Measurements from ENCODE around the gene SLC25A41. TPM values are rescaled to one million over a fixed set of nuclear protein-coding genes. Genes with fewer than 3 reads are reported as not detected.

SLC25A41 gene
- total RNA-seq, 1 donor, result not detected

DNA sequence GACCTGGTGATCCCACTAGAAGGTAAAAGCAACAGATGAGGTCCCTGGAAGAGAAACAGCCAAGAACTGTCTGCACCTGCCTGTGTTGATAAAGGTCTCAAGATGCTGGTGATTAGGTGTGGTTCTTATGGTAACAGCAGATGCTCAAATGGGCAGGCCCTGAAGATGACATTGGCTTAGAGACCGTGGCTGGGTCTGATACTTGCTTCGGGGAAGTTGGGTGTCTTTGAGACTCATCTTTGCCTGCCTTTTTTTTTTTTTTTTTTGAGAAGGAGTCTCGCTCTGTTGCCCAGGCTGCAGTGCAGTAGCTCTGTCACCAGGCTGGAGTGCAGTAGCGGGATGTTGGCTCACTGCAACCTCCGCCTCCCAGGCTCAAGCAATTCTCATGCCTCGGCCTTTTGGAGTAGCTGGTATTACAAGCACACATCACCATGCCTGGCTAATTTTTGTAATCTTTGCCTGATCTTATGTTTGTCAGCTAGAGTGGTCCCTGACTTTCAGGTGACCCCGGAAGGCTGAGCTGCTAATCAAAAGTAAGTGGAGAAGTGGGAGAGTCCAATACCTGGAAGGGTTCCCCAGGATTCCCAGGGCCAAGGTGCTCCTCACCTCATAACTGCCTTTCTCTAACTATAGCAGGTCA is 18.1 kb upstream of the SLC25A41 start:
- no peaks in the 10 kb centered on the region for H4K20me1 ChIP-seq (ENCODE audit: insufficient read depth, low read length)
- H3K9me3 ChIP-seq (ENCODE audit: low read depth, low read length), result peaks cover 2% of the 10 kb centered on the region
- H3K79me2 ChIP-seq (ENCODE audit: insufficient read depth, low read length), result no peaks in the 10 kb centered on the region
- no peaks in the 10 kb centered on the region for H3K4me1 ChIP-seq (ENCODE audit: insufficient read depth, low read length)
- peak; percentile 46 for DNase-seq (ENCODE audit: insufficient read length, low spot score, missing footprints)
- H3K4me2 ChIP-seq (ENCODE audit: insufficient read depth, low read length), result no peak overlapping the region
- peaks cover 2% of the 10 kb centered on the region for H3K36me3 ChIP-seq (ENCODE audit: insufficient read depth, low read length)
- H3K27me3 ChIP-seq (ENCODE audit: insufficient read depth, low read length), result no peaks in the 10 kb centered on the region
- TF ChIP-seq, protein P1, sequence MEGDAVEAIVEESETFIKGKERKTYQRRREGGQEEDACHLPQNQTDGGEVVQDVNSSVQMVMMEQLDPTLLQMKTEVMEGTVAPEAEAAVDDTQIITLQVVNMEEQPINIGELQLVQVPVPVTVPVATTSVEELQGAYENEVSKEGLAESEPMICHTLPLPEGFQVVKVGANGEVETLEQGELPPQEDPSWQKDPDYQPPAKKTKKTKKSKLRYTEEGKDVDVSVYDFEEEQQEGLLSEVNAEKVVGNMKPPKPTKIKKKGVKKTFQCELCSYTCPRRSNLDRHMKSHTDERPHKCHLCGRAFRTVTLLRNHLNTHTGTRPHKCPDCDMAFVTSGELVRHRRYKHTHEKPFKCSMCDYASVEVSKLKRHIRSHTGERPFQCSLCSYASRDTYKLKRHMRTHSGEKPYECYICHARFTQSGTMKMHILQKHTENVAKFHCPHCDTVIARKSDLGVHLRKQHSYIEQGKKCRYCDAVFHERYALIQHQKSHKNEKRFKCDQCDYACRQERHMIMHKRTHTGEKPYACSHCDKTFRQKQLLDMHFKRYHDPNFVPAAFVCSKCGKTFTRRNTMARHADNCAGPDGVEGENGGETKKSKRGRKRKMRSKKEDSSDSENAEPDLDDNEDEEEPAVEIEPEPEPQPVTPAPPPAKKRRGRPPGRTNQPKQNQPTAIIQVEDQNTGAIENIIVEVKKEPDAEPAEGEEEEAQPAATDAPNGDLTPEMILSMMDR (IDR thresholded peaks at IDR 0.05; ENCODE audit: extremely low read depth, low read depth, low read length), result no peak
- H2AFZ ChIP-seq (ENCODE audit: low read length), result no peak overlapping the region
- H3K4me3 ChIP-seq (ENCODE audit: insufficient read depth, low read length), result no peak overlapping the region
- H3K27ac ChIP-seq (ENCODE audit: low read depth, low read length), result no peak overlapping the region

DNA sequence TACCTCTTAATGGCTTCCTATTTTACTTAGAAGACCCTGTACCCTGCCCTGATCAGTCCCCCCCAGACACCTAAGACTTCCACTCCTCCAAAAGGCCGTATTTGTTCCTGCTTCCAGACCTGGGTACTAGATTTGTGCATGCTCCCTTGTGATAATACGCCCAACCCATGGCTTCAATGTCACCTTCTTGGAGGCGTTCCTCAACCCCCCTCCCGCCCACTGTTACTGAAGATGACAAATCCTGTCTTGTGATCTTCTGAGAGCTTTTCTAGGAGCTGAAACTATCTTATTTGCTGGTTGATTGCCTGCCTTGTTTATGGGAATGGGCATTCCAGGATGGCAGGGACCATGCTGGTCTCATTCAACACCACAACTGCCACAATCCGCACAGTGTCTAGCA is 16.6 kb upstream of the SLC25A41 start:
- Histone ChIP-seq H3K4me2 (ENCODE audit: insufficient read depth, low read length) (no peak overlapping the region), H4K20me1 (ENCODE audit: insufficient read depth, low read length) (no peaks in the 10 kb centered on the region), H3K9me3 (ENCODE audit: low read depth, low read length) (peaks cover 2% of the 10 kb centered on the region), H3K79me2 (ENCODE audit: insufficient read depth, low read length) (no peaks in the 10 kb centered on the region), H3K27me3 (ENCODE audit: insufficient read depth, low read length) (no peaks in the 10 kb centered on the region), H3K4me3 (ENCODE audit: insufficient read depth, low read length) (no peak overlapping the region), H3K27ac (ENCODE audit: low read depth, low read length) (no peak overlapping the region), H3K4me1 (ENCODE audit: insufficient read depth, low read length) (no peaks in the 10 kb centered on the region), H2AFZ (ENCODE audit: low read length) (no peak overlapping the region), H3K36me3 (ENCODE audit: insufficient read depth, low read length) (peaks cover 2% of the 10 kb centered on the region)
- peak; percentile 36 for DNase-seq (ENCODE audit: insufficient read length, low spot score, missing footprints)
- TF ChIP-seq, protein P1 (IDR thresholded peaks at IDR 0.05; ENCODE audit: extremely low read depth, low read depth, low read length), result no peak

- Histone ChIP-seq H3K27me3 (ENCODE audit: insufficient read depth, low read length) (no peaks in the 10 kb centered on the region), H3K9me3 (ENCODE audit: low read depth, low read length) (no peaks in the 10 kb centered on the region), H3K79me2 (ENCODE audit: insufficient read depth, low read length) (no peaks in the 10 kb centered on the region), H3K4me1 (ENCODE audit: insufficient read depth, low read length) (no peaks in the 10 kb centered on the region), H3K4me2 (ENCODE audit: insufficient read depth, low read length) (no peak overlapping the region), H3K4me3 (ENCODE audit: insufficient read depth, low read length) (no peak overlapping the region), H2AFZ (ENCODE audit: low read length) (no peak overlapping the region), H4K20me1 (ENCODE audit: insufficient read depth, low read length) (no peaks in the 10 kb centered on the region), H3K27ac (ENCODE audit: low read depth, low read length) (no peak overlapping the region), H3K36me3 (ENCODE audit: insufficient read depth, low read length) (no peaks in the 10 kb centered on the region)
- TF ChIP-seq, protein P1 (IDR thresholded peaks at IDR 0.05; ENCODE audit: extremely low read depth, low read depth, low read length), result no peak
- DNase-seq (ENCODE audit: insufficient read length, low spot score, missing footprints), result peak; percentile 51
Measured at GRCh38 chr19:6448045-6448444, 14.5 kb upstream of the SLC25A41 start.

DNA sequence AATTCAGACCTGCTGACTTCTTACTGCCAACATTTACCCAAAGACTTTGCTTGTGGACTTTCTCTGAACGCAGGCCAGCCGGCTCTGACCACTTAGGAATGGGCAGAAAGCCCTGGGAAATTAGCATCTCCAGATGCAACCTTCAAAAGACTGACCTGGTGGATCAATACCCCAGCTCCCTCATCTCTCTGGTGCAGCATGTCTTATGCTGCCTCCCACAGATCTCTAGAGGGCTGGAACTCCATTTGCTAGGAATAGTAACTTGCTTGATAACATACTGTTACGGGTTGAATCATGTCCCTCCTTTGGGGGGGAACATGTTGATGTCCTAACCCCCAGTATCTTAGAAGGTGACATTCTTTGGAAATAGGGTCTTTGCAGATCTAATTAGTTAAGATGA is 12.9 kb upstream of the SLC25A41 start:
- TF ChIP-seq, protein P1 (IDR thresholded peaks at IDR 0.05; ENCODE audit: extremely low read depth, low read depth, low read length), result no peak
- no peaks in the 10 kb centered on the region for H3K27me3 ChIP-seq (ENCODE audit: insufficient read depth, low read length)
- peak; percentile 45 for DNase-seq (ENCODE audit: insufficient read length, low spot score, missing footprints)
- H2AFZ ChIP-seq (ENCODE audit: low read length), result no peak overlapping the region
- no peaks in the 10 kb centered on the region for H3K9me3 ChIP-seq (ENCODE audit: low read depth, low read length)
- no peak overlapping the region for H3K27ac ChIP-seq (ENCODE audit: low read depth, low read length)
- H3K4me1 ChIP-seq (ENCODE audit: insufficient read depth, low read length), result no peaks in the 10 kb centered on the region
- H3K4me3 ChIP-seq (ENCODE audit: insufficient read depth, low read length), result no peak overlapping the region
- no peaks in the 10 kb centered on the region for H4K20me1 ChIP-seq (ENCODE audit: insufficient read depth, low read length)
- no peak overlapping the region for H3K4me2 ChIP-seq (ENCODE audit: insufficient read depth, low read length)
- no peaks in the 10 kb centered on the region for H3K79me2 ChIP-seq (ENCODE audit: insufficient read depth, low read length)
- no peaks in the 10 kb centered on the region for H3K36me3 ChIP-seq (ENCODE audit: insufficient read depth, low read length)

Measured in osteoblast (primary cell).